DMS153 treated with DMSO at 0.1 percent for 48 hours (cell line): ENCODE measurements around the gene ASIC1.

ENCODE experiments used
- DNase-seq: peaks from one replicate; lab custom pipeline; 2025; ENCODE audit not compliant: unreplicated experiment; lab: John Stamatoyannopoulos, UW

Gene ASIC1

DNA sequence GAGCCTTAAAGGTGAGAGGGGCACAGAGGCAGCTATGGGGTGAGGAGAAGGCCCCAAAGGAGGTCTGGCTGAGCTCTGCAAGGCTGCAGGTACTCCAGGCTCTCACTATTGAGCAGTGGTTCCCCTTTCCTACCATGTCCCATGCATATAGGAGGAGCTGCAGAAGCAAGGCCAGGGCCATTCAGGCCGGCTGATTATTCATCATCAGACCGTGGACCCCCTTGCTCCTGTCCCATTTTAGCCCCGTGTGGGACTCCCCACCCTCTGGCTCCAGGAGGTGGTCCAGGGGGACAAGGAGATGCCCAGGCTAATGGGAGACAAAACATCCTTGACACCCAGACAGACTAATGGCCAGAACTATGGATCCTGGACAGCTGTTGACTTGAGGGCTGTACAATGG is 49.5 kb downstream of the ASIC1 start:
- DNase-seq = no peak

DNA sequence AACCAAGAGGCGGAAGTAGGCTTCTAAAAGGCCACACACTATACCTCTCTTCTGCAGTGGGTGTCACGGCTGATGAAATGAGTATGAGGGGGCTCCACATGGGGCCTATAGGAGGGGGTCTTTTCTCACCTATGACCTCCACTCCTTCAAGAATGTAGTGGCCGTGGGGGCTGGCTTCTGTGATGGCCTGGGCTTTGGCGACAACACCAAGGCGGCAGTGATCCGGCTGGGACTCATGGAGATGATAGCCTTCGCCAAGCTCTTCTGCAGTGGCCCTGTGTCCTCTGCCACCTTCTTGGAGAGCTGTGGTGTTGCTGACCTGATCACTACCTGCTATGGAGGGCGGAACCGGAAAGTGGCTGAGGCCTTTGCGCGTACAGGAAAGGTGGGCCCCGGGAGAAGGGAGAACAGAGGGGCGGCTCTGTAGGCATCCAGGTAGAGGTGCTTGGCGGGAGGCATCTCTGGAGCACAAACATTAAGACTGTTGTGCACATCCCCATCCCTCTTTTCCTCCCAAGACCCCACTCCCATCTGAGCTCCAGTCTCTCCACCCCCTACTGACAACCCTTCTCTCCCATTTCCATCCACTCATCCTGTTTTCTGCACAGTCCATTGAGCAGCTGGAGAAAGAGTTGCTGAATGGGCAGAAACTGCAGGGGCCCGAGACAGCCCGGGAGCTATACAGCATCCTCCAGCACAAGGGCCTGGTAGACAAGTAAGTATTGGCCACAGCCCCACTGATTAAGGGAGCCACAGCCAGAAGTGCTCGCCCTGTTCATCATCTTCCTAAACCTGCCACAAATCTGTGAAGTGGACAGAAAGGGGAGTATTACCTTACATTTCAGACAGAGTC is 50.2 kb downstream of the ASIC1 start:
- DNase-seq = no peak

DNA sequence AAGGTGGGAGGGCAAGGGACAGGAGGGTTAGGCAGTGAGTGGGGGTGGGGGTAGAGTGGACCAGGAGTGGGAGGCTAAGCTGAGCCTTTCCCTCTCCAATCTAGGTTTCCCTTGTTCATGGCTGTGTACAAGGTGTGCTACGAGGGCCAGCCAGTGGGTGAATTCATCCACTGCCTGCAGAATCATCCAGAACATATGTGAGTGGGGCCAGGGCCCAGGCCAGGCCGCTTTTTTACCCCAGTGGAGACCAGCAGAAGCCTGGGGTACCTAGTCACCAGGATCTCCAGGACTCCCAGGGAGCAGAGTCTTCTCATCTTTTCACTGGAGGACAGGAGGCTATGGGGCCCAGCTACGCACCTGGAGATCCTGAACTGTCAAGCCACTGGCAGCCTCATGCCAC is 51.9 kb downstream of the ASIC1 start:
- no peak for DNase-seq

DNA sequence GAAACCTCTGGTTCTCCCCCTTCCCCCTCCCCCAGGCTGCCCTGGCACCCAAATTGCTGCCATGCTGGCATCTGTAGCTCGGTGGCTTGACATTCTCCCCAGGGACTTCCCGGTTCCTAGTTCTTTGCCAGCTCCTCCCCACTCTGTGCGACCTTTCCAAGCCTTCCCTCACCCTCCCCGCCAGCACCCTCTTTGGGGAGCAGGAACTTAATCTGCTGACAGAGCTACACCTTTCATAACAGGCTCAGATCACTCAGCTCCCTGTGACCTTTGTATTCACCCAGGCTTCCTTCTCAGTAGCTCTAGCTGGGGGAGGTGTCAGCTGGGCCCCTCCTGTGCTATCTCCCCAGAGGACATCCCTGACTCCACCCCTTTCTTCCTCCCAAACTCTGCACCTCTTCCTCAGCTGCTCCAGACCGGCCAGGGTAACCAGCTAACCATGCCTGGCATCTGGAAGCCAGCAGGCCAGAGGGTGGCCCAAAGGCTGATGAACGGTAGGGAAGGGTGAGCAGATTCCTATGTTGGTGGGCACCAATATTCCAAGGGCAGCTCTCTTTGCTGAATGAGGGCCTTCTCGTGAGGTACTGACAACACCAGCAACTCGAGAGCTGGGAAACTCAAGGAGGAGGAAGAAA is 52.8 kb downstream of the ASIC1 start:
- peak; percentile 31 for DNase-seq

DNA sequence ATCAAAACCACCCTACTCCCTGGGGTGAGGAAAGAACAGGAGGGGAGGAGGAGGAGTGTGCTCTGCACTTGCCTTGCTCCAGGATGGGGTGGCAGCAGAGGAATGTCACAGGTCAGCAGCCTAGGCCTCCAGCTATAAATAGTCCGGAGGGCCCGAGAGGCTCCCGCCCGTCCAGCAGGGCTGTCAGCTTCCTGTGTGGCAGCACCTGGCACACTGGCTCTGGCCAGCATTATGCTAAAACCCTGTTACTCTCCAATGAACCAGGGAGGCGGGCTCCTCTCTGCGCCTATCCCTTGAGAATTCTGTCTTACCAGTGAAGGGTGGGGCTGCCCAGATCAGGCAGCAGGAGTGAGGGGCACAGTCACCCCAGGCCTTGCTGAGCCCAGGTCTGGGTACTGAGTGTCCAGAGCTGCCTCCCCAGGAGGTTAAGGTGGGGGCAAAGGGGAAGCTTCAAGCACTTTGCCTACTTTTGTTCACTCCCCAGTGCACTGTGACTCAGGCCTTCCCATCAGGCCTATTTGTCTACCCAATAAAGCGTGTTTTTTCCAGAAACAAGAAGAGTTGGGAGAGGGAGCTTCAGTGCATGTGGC is 53.5 kb downstream of the ASIC1 start:
- DNase-seq = peak; percentile 68

DNA sequence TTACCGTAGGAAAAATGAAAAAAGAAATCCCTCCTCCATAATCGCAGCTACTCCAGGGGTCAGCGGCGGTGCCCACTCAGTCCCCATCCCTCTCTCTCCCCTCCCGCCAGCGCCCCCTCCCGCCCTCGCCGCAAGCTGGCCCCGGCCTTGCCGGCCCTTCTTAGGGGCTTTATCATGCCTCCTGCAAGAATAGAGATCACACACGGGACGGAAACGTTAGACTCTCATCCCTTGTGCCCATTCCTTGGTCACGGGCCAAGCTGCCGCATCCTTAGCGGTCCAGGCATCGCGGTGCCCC is 53.9 kb downstream of the ASIC1 start:
- DNase-seq = no peak

DNA sequence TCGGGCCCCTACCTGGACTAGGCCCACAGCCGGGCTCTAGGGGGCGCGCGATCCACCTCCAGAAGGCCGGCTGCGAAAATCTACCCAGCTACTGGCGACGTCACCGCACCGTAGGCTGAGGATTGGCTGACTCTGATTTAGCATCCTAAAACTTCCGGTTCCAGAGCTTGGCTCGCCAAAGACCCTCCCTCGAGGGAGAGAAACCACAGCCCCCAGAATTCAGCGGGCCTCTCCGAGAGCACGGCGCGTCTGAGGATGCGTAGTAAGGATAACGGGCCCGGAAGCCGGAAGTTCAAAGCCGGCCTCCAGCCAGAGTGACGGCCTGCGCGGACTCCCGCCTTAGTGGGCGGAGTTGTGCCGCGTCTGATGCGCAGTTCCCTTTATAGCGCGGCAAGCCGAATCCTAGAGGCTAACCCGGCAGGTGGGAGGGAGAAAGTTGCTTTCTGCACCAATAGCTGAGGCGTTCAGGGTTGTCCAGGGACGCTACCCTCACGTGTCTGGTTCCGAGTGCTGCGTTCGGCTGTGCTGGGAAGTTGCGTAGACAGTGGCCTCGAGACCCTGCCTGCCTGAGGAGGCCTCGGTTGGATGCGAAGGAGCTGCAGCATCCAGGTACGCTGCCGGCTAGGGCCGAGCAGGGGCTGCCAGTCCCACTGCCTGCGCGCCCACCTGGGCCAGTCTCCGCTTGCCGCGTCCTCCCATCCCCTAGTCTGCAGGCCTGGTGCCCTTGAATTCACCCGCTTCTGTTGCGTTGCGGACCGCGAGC is 54.5 kb downstream of the ASIC1 start, which contains the start of gene COX14:
TSS of gene COX14 (plus strand) at position 544 of the 763 bp plus-strand sequence. CDS start 7,808 bp downstream, outside the sequence.
- peak; percentile 98 for DNase-seq

DNA sequence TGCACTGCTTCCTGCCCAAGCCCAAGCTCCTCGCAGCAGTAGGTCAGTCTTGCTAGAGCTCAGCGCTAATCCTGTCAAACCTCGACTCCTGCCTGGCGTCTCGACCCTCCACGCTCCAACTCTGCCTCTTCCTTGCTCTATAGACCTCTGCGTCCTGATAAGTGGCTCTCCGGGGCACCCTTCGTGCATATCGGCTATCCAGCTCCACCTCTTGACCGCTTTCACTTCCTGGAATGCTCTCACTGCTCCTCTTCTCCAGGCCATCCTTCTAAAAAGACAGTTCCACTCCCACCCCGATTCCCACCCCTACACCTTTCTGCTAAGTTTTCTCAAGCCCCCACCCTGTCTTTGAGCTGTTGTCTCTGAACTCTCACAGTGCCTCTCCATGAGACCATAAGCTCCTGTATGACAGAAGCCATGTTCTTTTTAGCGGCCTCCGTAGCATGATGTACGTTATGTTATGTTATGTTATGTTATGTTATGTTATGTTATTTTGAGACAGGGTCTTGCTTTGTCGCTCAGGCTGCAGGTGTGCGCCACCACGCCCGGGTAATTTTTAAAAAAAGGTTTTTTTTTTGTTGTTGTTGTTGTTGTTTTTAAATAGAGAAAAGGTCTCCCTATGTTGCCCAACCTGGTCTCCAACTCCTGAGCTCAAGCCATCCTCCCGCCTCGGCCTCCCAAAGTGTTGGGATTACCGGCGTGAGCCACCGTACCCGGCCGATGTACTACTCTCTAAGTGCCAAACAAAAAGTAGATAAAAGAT is 55.2 kb downstream of the ASIC1 start:
- DNase-seq = no peak

DNA sequence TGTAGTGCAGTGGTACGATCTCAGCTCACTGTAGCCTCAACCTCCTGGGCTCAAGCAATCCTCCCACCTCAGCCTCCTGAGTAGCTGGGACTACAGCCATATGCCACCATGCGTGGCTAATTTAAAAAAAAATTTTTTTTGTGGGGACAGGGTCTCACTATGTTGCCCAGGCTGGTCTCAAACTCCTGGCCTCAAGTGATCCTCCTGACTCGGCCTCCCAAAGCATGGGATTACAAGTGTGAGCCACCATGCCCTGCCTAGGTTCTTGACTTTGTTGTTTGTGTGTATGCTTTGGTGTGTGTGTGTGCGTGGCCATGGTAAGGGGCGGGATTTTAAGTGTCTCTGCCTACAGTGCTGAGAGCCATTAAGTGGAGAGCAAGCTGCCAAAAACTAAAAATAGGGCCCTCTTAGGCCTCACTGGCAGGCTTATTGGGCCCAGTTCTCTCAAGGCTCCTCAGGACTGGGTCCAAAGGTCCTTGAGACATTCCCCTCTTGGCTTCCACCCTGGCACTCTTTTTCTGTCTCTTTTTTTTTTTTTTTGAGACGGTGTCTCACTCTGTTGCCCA is 59.7 kb downstream of the ASIC1 start:
- no peak for DNase-seq

DNA sequence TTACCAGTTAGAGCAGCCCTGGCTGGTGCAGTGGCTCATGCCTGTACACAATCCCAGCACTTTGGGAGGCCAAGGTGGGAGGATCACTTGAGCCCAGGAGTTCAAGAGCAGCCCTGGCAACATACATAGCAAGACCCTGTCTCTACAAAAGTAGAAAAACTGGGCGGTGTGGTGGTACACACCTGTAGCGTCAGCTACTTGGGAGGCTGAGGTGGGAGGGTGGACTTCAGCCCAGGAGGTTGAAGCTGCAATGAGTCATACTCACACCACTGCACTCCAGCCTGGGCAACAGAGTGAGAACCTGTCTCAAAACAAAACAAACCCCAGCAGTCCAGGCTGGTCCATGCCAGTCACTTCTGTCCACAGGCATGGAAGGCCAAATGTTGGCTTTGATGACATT is 62.0 kb downstream of the ASIC1 start:
- no peak for DNase-seq

DNA sequence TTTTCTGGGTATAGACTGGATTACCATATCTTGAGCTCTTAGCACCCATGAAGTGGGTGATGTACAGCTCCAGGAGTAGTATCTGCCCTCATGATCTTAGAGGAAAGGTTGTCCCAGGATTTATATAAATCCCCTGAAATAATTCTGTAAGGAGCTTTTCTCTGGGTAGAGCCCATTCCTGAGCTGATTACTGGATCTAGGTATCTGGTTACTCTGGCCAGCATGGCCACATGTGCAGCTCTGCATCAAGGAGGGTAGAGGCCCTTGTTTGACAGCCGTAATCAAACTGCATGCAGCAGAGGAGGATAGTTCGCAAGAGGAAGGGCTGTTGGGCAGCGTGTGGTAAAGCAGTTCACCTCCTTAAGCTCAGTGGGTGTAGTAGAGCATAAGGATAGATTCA is 63.1 kb downstream of the ASIC1 start:
- DNase-seq = no peak

DNA sequence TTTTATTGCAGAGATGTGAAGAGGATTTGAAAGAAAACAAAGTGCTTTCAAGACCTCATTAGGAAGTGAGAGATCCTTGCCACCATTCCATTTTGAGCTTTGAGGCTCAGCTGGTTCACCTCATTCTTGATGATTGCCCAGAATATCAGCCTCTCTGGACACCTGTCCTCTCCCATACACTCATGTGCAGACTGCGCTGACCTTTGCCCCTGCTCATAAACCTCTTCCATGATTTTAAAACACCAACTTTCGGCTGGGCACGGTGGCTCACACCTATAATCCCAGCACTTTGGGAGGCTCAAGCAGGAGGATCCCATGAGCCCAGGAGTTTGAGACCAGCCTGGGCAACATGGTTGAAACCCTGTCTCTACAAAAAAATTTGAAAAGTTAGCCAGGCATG is 63.6 kb downstream of the ASIC1 start:
- no peak for DNase-seq

DNA sequence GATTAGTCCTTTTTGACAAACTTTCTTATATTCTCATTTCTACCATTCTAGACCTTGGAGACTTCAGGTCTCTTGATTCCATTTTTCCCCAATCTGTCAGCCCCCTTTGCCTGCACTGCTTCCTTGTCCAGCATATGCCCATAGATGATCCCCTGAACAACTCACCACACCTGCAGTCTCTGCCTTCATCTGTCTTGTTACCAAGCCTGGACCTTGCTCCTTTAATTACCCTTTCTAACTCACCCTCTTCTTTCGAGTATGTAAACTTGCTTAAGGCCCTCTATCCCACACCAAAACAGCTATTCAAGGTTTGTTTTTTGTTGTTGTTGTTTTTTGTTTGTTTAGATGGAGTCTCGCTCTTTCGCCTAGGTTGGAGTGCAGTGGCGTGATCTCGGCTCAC is 64.2 kb downstream of the ASIC1 start:
- no peak for DNase-seq

DNA sequence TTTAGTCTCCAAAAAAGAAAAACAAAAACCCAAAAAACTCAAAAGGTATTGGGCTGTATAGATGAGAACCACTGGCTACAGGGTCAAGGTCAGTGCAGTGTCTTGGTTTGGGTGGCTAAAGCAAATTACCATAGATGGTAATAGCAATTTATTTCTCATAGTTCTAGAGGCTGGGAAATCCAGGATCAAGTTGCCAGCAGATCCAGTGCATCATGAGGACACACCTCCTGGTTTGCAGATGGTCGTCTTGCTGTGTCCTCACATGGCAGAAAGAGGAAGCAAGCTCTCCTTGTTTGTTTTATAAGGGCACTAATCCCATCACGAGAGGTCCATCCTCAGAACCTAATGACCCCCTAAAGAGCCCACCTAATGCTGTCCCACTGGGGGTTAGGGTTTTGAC is 65.8 kb downstream of the ASIC1 start:
- no peak for DNase-seq

DNA sequence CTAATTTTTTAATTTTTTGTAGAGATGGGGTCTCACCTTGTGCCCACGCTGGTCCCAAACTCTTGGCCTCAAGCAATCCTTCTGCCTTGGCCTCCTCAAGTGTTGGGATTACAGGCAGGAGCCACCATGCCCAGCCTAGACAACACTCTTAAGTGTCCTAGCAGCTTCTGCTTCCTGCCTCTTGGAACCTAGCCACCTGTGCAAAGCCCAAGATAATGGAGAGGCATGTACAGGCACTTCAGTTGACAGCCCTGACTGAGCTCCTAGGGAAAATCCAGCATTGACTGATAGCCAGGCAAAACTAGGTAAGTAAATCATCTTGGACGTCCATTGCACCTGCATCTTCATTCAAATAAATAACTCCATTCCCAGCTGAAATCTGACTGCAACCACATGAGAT is 70.2 kb downstream of the ASIC1 start:
- DNase-seq = no peak

DNA sequence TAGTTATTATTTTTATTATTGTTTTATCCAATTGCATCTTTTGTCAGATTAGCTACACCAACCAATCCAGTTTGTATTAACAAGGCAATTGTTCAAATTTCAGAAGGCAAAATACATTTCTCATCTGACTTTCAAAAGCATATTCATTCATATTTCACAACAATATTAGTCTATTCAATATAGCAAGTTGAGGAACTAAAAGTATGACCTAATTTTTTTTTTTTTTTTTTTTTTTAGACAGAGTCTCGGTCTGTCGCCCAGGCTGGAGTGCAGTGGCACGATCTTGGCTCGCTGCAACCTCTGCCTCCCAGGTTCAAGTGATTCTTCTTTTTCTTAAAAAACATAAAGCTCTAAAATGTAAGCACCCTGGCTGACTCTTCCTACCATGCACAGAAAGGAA is 71.9 kb downstream of the ASIC1 start:
- no peak for DNase-seq

DNA sequence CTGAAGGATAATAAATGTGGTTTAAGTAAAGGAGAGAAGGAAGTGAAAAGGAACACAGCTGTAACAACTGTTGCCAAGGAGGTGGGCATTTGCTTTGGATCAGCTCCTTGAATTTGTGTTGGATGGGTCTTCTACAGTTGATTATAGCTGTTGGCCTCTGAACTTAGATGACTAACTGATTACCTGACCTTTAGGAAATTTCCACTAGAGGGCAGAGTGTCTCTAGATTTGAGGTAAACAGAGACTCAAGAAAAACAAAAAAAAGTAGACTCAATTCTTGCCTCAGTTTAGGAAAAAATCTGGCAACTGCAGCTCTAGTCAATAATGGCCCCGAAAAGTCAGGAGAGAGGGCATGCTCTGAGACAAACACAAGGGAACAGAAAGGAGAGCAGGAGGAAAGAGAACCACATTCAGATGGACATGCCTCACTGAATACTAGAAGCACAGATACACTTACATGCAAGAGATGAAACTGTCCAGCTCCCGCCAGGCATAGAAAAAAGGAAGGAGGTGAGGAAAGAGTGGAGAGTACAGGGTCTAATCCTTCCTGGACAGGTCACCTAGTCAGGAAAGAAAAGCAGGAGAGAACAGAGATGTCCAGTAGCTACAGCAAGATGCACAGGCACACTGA is 75.2 kb downstream of the ASIC1 start:
- DNase-seq = no peak
